OCI-M2 (cell line): Measurements from ENCODE around the gene CNNM4.

ENCODE experiments used
- DNase-seq: peaks from one replicate; lab custom pipeline; 2025; ENCODE audit not compliant: unreplicated experiment; lab: John Stamatoyannopoulos, UW

The CNNM4 gene

GRCh38 chr2:96758987-96759386 lies 1.7 kb upstream of the CNNM4 start:
- DNase-seq, result no peak

- no peak for DNase-seq
Observed at GRCh38 chr2:96759548-96759947, 1.2 kb upstream of the CNNM4 start.

GRCh38 chr2:96760986-96761832 lies 507 bp downstream of the CNNM4 start:
- DNase-seq, result no peak

GRCh38 chr2:96762529-96763311 lies 2.0 kb downstream of the CNNM4 start:
- no peak for DNase-seq

GRCh38 chr2:96763511-96764252 lies 3.0 kb downstream of the CNNM4 start:
- peak; percentile 67 for DNase-seq

GRCh38 chr2:96764253-96764637 lies 3.5 kb downstream of the CNNM4 start:
- peak; percentile 67 for DNase-seq

- DNase-seq, result no peak
Observed at GRCh38 chr2:96767135-96767871, 6.6 kb downstream of the CNNM4 start.

- no peak for DNase-seq
Observed at GRCh38 chr2:96768083-96768561, 7.4 kb downstream of the CNNM4 start.

GRCh38 chr2:96769814-96770213 lies 9.1 kb downstream of the CNNM4 start:
- DNase-seq, result no peak

- no peak for DNase-seq
Observed at GRCh38 chr2:96770442-96771202, 9.9 kb downstream of the CNNM4 start.

- DNase-seq, result no peak
Observed at GRCh38 chr2:96771796-96772618, 11.3 kb downstream of the CNNM4 start.

- no peak for DNase-seq
Observed at GRCh38 chr2:96772903-96773671, 12.4 kb downstream of the CNNM4 start.

GRCh38 chr2:96773922-96774321 lies 13.2 kb downstream of the CNNM4 start:
- no peak for DNase-seq

GRCh38 chr2:96775160-96775559 lies 14.5 kb downstream of the CNNM4 start:
- no peak for DNase-seq

- no peak for DNase-seq
Observed at GRCh38 chr2:96783388-96783787, 22.7 kb downstream of the CNNM4 start.

- no peak for DNase-seq
Observed at GRCh38 chr2:96787411-96787810, 26.7 kb downstream of the CNNM4 start.

GRCh38 chr2:96788442-96789244 lies 27.9 kb downstream of the CNNM4 start:
- no peak for DNase-seq

GRCh38 chr2:96789245-96789617 lies 28.5 kb downstream of the CNNM4 start:
- DNase-seq, result no peak
